HG03139 (cell line): Measurements from ENCODE around the gene THBS2.
"Not testable (repeated sequence)": the region's sequence is repeated elsewhere in the genome, so short reads cannot be mapped to it uniquely, and the experiment has no call there.

Experiments
- ATAC-seq: cut with Tn5 transposase; IDR thresholded peaks from one replicate; pipeline ENCODE4 v1.9.1; 2021; ENCODE audit not compliant: unreplicated experiment

The THBS2 gene

GRCh38 chr6:169212897-169213813, 40.5 kb downstream of the THBS2 start:
- peak; percentile 98 for ATAC-seq

- ATAC-seq: no peak
Observed at GRCh38 chr6:169212436-169212835, 41.2 kb downstream of the THBS2 start.

GRCh38 chr6:169211881-169212280, 41.8 kb downstream of the THBS2 start:
- ATAC-seq: no peak

GRCh38 chr6:169210611-169211010, 43.0 kb downstream of the THBS2 start:
- ATAC-seq: no peak

GRCh38 chr6:169208011-169208410, 45.6 kb downstream of the THBS2 start:
- ATAC-seq: no peak

- ATAC-seq: no peak
Observed at GRCh38 chr6:169207482-169207881, 46.2 kb downstream of the THBS2 start.

- ATAC-seq: no peak
Observed at GRCh38 chr6:169205176-169206160, 48.2 kb downstream of the THBS2 start.

GRCh38 chr6:169204167-169204566, 49.5 kb downstream of the THBS2 start:
- ATAC-seq: no peak

GRCh38 chr6:169201985-169202384, 51.7 kb downstream of the THBS2 start:
- no peak for ATAC-seq

- ATAC-seq: no peak
Observed at GRCh38 chr6:169200893-169201514, 52.6 kb downstream of the THBS2 start.

- no peak for ATAC-seq
Observed at GRCh38 chr6:169199625-169200335, 53.9 kb downstream of the THBS2 start.

- ATAC-seq: no peak
Observed at GRCh38 chr6:169198885-169199284, 54.8 kb downstream of the THBS2 start.

- not testable (repeated sequence) for ATAC-seq
Observed at GRCh38 chr6:169197929-169198328, 55.7 kb downstream of the THBS2 start.

GRCh38 chr6:169196279-169196678, 57.4 kb downstream of the THBS2 start:
- not testable (repeated sequence) for ATAC-seq

- ATAC-seq: no peak
Observed at GRCh38 chr6:169194737-169195136, 58.9 kb downstream of the THBS2 start.

- no peak for ATAC-seq
Observed at GRCh38 chr6:169190970-169191369, 62.7 kb downstream of the THBS2 start.

- ATAC-seq: no peak
Observed at GRCh38 chr6:169190144-169190584, 63.5 kb downstream of the THBS2 start.

GRCh38 chr6:169189686-169190085, 64.0 kb downstream of the THBS2 start:
- no peak for ATAC-seq

- no peak for ATAC-seq
Observed at GRCh38 chr6:169189182-169189581, 64.5 kb downstream of the THBS2 start.

- no peak for ATAC-seq
Observed at GRCh38 chr6:169188475-169188874, 65.2 kb downstream of the THBS2 start.
